Islet of Langerhans (tissue), 1 donor: ENCODE data around the gene ZNF778.

Source experiments
- FAIRE-seq: peaks from one replicate; lab custom pipeline; 2011; peaks lifted over from hg19 to GRCh38; lab: Jason Lieb, UNC

ZNF778 gene

GRCh38 chr16:89277641-89278341 lies 60.3 kb downstream of the ZNF778 start:
- FAIRE-seq = no peak

- FAIRE-seq = no peak
These were observed 61.1 kb downstream of the ZNF778 start for GRCh38 chr16:89278441-89279240.

- FAIRE-seq = no peak
These were observed 62.4 kb downstream of the ZNF778 start for GRCh38 chr16:89279666-89280481.

GRCh38 chr16:89280546-89281188 lies 63.2 kb downstream of the ZNF778 start:
- no peak for FAIRE-seq

- FAIRE-seq = no peak
These were observed 63.7 kb downstream of the ZNF778 start for GRCh38 chr16:89281189-89281577.

GRCh38 chr16:89281829-89282228 lies 64.3 kb downstream of the ZNF778 start:
- no peak for FAIRE-seq

GRCh38 chr16:89282523-89282922 lies 65.0 kb downstream of the ZNF778 start:
- FAIRE-seq = no peak

GRCh38 chr16:89283449-89283848 lies 65.9 kb downstream of the ZNF778 start:
- no peak for FAIRE-seq

GRCh38 chr16:89285381-89285780 lies 67.9 kb downstream of the ZNF778 start:
- FAIRE-seq = no peak

GRCh38 chr16:89286096-89286495 lies 68.6 kb downstream of the ZNF778 start:
- FAIRE-seq = no peak
